ENCODE measurements around the gene CCM2.

Gene CCM2

DNA sequence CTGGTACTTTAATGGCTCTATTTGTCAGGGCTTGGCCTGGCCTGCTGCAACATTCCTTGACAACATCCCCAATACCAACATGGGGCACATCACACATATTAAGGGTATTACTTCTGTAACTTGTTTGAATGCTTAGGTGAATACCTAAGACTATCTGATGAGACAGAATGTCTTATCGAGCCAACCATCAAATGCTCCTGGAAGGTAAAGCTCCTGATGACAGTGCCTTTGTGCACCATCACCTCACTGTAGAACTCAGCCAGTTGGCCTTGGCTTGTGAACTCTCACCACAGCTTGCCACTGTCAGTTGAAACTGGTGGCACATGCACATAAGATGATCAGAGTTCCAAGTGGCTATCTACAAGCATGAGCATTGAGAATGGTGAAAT, 17.5 kb upstream of the CCM2 start:
- peaks cover 44% of the 10 kb centered on the region for H3K4me1 ChIP-seq (ENCODE audit: low read length)
- no peak overlapping the region for H3K9ac ChIP-seq (ENCODE audit: low read length)
- no peaks in the 10 kb centered on the region for H3K9me3 ChIP-seq (replicated peaks; ENCODE audit: insufficient read depth, low read length)
- H4K20me1 ChIP-seq (ENCODE audit: insufficient read depth, low read length), result no peaks in the 10 kb centered on the region
- H3K36me3 ChIP-seq (replicated peaks; ENCODE audit: insufficient read depth, low read length), result peaks cover 13% of the 10 kb centered on the region; the same call in 1 of the 2 replicates
- no peak overlapping the region for H3K4me3 ChIP-seq (ENCODE audit: low read length)
- TF ChIP-seq EZH2phosphoT487 (IDR thresholded peaks at IDR 0.05; ENCODE audit: low read length), result no peak
- TF ChIP-seq EZH2 (optimal IDR thresholded peaks at IDR 0.05; ENCODE audit: low read depth, low read length), result no peak
- TF ChIP-seq, protein P1, sequence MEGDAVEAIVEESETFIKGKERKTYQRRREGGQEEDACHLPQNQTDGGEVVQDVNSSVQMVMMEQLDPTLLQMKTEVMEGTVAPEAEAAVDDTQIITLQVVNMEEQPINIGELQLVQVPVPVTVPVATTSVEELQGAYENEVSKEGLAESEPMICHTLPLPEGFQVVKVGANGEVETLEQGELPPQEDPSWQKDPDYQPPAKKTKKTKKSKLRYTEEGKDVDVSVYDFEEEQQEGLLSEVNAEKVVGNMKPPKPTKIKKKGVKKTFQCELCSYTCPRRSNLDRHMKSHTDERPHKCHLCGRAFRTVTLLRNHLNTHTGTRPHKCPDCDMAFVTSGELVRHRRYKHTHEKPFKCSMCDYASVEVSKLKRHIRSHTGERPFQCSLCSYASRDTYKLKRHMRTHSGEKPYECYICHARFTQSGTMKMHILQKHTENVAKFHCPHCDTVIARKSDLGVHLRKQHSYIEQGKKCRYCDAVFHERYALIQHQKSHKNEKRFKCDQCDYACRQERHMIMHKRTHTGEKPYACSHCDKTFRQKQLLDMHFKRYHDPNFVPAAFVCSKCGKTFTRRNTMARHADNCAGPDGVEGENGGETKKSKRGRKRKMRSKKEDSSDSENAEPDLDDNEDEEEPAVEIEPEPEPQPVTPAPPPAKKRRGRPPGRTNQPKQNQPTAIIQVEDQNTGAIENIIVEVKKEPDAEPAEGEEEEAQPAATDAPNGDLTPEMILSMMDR (IDR thresholded peaks at IDR 0.05; ENCODE audit: low read length), result no peak
- no peak for DNase-seq
- no peak overlapping the region for H2AFZ ChIP-seq (ENCODE audit: low read length)
- no peaks in the 10 kb centered on the region for H3K9me2 ChIP-seq (replicated peaks; ENCODE audit: insufficient read depth, low read length)
- peaks cover 30% of the 10 kb centered on the region for H3K79me2 ChIP-seq (ENCODE audit: low read length)
- peaks cover 40% of the 10 kb centered on the region for H3F3A ChIP-seq (ENCODE audit: insufficient read depth, low read length)
- H3K4me2 ChIP-seq (ENCODE audit: low read depth, low read length), result no peak overlapping the region
- H3K27me3 ChIP-seq (replicated peaks; ENCODE audit: insufficient read depth, low read length), result no peaks in the 10 kb centered on the region
- no peak overlapping the region for H3K27ac ChIP-seq (ENCODE audit: low read length)

DNA sequence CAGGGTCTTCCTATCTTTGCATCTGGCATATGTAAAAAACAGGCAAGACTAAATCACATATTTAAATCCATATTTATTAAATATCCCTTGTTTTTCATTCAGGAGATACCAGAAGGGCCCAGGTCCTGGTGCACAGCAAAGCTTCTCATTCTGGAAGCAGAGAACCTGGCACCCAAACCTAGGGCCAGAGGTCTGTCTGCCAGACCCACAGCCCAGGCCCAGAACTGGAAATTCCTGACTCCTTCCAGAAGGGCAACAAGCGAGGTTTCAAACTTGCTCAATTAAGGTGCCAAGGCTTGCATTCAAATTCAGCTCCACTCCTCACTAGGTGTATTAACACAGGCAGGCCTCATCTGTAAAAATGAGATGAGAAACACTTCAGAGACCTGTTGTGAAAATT, 17.0 kb upstream of the CCM2 start:
- H3K27ac ChIP-seq (ENCODE audit: low read length), result peak overlapping the region; percentile 19; the same call in 1 of the 2 replicates
- no peak for DNase-seq
- no peak overlapping the region for H3K4me3 ChIP-seq (ENCODE audit: low read length)
- H4K20me1 ChIP-seq (ENCODE audit: insufficient read depth, low read length), result no peaks in the 10 kb centered on the region
- no peak overlapping the region for H2AFZ ChIP-seq (ENCODE audit: low read length)
- peak overlapping the region; percentile 85; the same call in 1 of the 2 replicates for H3K4me2 ChIP-seq (ENCODE audit: low read depth, low read length)
- H3F3A ChIP-seq (ENCODE audit: insufficient read depth, low read length), result peaks cover 40% of the 10 kb centered on the region
- H3K27me3 ChIP-seq (replicated peaks; ENCODE audit: insufficient read depth, low read length), result no peaks in the 10 kb centered on the region
- H3K9me2 ChIP-seq (replicated peaks; ENCODE audit: insufficient read depth, low read length), result no peaks in the 10 kb centered on the region
- H3K79me2 ChIP-seq (ENCODE audit: low read length), result peaks cover 30% of the 10 kb centered on the region
- no peak overlapping the region for H3K9ac ChIP-seq (ENCODE audit: low read length)
- peaks cover 44% of the 10 kb centered on the region for H3K4me1 ChIP-seq (ENCODE audit: low read length)
- peaks cover 13% of the 10 kb centered on the region; the same call in 1 of the 2 replicates for H3K36me3 ChIP-seq (replicated peaks; ENCODE audit: insufficient read depth, low read length)
- TF ChIP-seq EZH2 (optimal IDR thresholded peaks at IDR 0.05; ENCODE audit: low read depth, low read length) (no peak), EZH2phosphoT487 (IDR thresholded peaks at IDR 0.05; ENCODE audit: low read length) (no peak)
- TF ChIP-seq, protein P1 (IDR thresholded peaks at IDR 0.05; ENCODE audit: low read length), result no peak
- no peaks in the 10 kb centered on the region for H3K9me3 ChIP-seq (replicated peaks; ENCODE audit: insufficient read depth, low read length)

DNA sequence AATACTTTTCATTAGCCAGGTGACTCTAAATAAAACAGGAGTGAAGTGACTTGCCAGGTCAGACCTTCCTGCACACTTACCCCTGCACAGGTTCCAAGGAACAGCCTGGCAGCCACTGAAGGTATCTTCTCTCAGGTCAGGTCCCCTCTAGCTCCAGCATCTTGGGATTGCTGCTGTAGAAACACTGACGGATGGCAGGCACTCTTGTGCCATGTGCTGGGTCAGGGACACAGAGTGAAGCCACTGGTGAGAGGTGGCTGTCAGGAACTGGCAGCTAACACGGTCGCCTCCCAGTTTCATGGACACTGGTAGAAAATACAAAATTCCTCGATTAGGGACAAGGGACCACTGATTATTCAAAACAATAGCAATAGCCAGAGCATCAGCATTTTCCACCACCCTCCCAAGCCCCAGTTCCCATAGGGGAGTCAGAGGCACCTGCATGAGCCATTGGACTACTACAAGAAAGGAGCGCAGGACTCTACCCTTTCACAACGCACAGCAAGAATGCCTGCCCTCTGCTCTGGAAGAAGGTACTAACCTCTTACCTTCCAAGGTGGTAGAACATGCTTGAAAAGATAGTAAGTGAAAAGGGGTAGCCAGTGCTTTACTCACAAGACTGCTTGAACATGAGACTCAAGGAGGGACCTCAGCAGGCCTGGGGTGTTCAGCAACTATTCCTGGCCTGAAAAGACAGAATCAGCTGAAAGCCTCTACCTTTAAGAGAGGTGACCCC, 16.1 kb upstream of the CCM2 start:
- H3K4me3 ChIP-seq (ENCODE audit: low read length), result peak overlapping the region; percentile 78; the same call in 1 of the 2 replicates
- H3K9me3 ChIP-seq (replicated peaks; ENCODE audit: insufficient read depth, low read length), result no peaks in the 10 kb centered on the region
- TF ChIP-seq, protein P1 (IDR thresholded peaks at IDR 0.05; ENCODE audit: low read length), result no peak
- no peak for TF ChIP-seq EZH2phosphoT487 (IDR thresholded peaks at IDR 0.05; ENCODE audit: low read length)
- TF ChIP-seq EZH2 (optimal IDR thresholded peaks at IDR 0.05; ENCODE audit: low read depth, low read length), result no peak
- H3K27me3 ChIP-seq (replicated peaks; ENCODE audit: insufficient read depth, low read length), result no peaks in the 10 kb centered on the region
- peaks cover 44% of the 10 kb centered on the region for H3K4me1 ChIP-seq (ENCODE audit: low read length)
- DNase-seq, result no peak
- no peak overlapping the region for H3K9ac ChIP-seq (ENCODE audit: low read length)
- H3K79me2 ChIP-seq (ENCODE audit: low read length), result peaks cover 30% of the 10 kb centered on the region
- H3K36me3 ChIP-seq (replicated peaks; ENCODE audit: insufficient read depth, low read length), result peaks cover 13% of the 10 kb centered on the region; the same call in 1 of the 2 replicates
- H3K27ac ChIP-seq (ENCODE audit: low read length), result no peak overlapping the region; the same call in 1 of the 2 replicates
- peak overlapping the region; percentile 85; the same call in 1 of the 2 replicates for H3K4me2 ChIP-seq (ENCODE audit: low read depth, low read length)
- peaks cover 40% of the 10 kb centered on the region for H3F3A ChIP-seq (ENCODE audit: insufficient read depth, low read length)
- H3K9me2 ChIP-seq (replicated peaks; ENCODE audit: insufficient read depth, low read length), result no peaks in the 10 kb centered on the region
- no peak overlapping the region for H2AFZ ChIP-seq (ENCODE audit: low read length)
- no peaks in the 10 kb centered on the region for H4K20me1 ChIP-seq (ENCODE audit: insufficient read depth, low read length)
